GM23338 (cell line): ENCODE measurements around the gene PHLDB2.

ENCODE experiments used
- CTCF ChIP-seq, 2 experiments: fragments of 200-600 bp in 1 of 2; sonication (generic) in 1 of 2; conservative IDR thresholded peaks; 2 replicates each; pipeline versions ENCODE4 v1.5.1 to v1.6.1; 2016 to 2017; ENCODE audit warnings: antibody characterized with exemption in 2 of 2, low read depth in 2 of 2, mild to moderate bottlenecking in 2 of 2, moderate library complexity in 1 of 2
- ETS1 ChIP-seq: IDR thresholded peaks from 2 replicates; pipeline ENCODE4 v1.6.1; 2016; ENCODE audit warnings: antibody characterized with exemption
- EZH2 ChIP-seq: fragments of 200-600 bp; sonication (generic); IDR thresholded peaks from one replicate; pipeline ENCODE4 v1.8.0; 2017; ENCODE audit warnings: antibody characterized with exemption, mild to moderate bottlenecking, low read depth; ENCODE audit not compliant: unreplicated experiment
- JUNB ChIP-seq: IDR thresholded peaks from one replicate; pipeline ENCODE4 v1.6.1; 2016; ENCODE audit warnings: antibody characterized with exemption; ENCODE audit not compliant: unreplicated experiment
- POLR2AphosphoS5 ChIP-seq: IDR thresholded peaks from 2 replicates; pipeline ENCODE4 v1.6.1; 2016; ENCODE audit warnings: antibody characterized with exemption, low read depth
- REST ChIP-seq: IDR thresholded peaks from one replicate; pipeline ENCODE4 v1.6.1; 2018; ENCODE audit warnings: antibody characterized with exemption; ENCODE audit not compliant: unreplicated experiment
- STAT1 ChIP-seq: IDR thresholded peaks from one replicate; pipeline ENCODE4 v1.6.1; 2016; ENCODE audit warnings: antibody characterized with exemption; ENCODE audit not compliant: unreplicated experiment
- ZNF331 ChIP-seq: fragments of 250-450 bp; sonication (Bioruptor Pico); IDR thresholded peaks from 2 replicates; pipeline ENCODE4 v1.5.0; 2020; ENCODE audit warnings: low read depth, mild to moderate bottlenecking, moderate library complexity

DNA sequence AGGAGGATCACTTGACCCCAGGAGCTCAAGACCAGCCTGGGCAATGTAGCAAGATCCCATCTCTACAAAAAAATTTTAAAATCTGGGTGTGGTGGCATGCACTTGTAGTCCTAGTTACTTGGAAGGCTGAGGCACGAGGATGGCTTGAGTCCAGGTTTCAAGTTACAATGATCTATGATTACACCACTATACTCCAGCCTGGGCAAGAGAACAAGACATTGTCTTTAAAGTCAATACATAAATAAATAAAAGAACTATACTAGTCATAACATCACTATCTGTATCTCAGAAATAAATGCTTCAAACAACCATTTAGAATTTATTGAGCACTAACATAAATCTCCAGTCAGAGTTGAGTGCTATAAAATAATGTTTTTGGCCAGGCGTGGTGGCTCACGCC lies 8.5 kb upstream of the PHLDB2 start:
- TF ChIP-seq CTCF (conservative IDR thresholded peaks at IDR 0.05; ENCODE audit: low read depth in 2 of 2) (no peak), POLR2AphosphoS5 (no peak), EZH2 (no peak), ZNF331 (CRISPR knock-in tag) (no peak), REST (no peak), ETS1 (no peak), STAT1 (no peak), JUNB (no peak)
